SK-N-MC (cell line): ENCODE results near the gene COL6A5.

Experiments
- EZH2 ChIP-seq: fragments of 200-600 bp; sonication (generic); IDR thresholded peaks from one replicate; pipeline ENCODE4 v1.6.1; 2017; ENCODE audit warnings: antibody characterized with exemption
- POLR2AphosphoS5 ChIP-seq: IDR thresholded peaks from 2 replicates; pipeline ENCODE4 v1.6.1; 2012; ENCODE audit warnings: mild to moderate bottlenecking, low read depth, low read length, borderline replicate concordance

DNA sequence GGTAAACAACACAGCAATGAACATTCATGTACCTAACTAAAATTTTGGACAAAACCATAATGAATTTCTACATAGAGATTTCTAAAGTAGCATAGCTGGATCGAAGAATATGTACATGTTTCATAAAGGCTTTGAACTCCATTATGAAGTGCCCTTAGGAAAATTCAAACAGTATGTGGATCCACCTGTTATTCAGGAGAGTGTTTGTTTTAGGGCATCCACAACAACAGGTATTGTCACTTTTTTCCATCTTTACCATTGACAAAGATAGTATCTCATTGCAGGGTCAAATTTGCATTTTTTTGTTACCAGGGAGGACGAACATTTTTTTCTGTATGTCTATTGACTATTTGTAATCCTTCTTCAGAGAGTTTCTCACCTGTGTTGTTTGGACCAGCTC, 75.0 kb downstream of the COL6A5 start:
- TF ChIP-seq POLR2AphosphoS5 (no peak), EZH2 (no peak)
